Mucosa of descending colon (tissue), 3 donors: ENCODE data around the gene SLF2. TPM values are rescaled to one million over a fixed set of nuclear protein-coding genes. Genes with fewer than 3 reads are reported as not detected.

Source experiments
- ATAC-seq: fragments of 200-7000 bp; cut with Tn5 transposase; one replicate; pipeline ENCODE4 v1.9.1; 2020; ENCODE audit warnings: mild to moderate bottlenecking, moderate library complexity
- DNase-seq, 3 donors: peaks; one replicate each; pipeline ENCODE4 v3.0.0-alpha.2; 2020
- H3K36me3 ChIP-seq: fragments of 200-600 bp; one replicate; pipeline ENCODE4 v1.8.0; 2021; ENCODE audit warnings: low read depth, mild to moderate bottlenecking
- H3K4me1 ChIP-seq: fragments of 200-600 bp; one replicate; pipeline ENCODE4 v1.8.0; 2021; ENCODE audit warnings: low read depth, mild to moderate bottlenecking
- H3K4me3 ChIP-seq: fragments of 200-600 bp; one replicate; pipeline ENCODE4 v1.8.0; 2021; ENCODE audit warnings: mild to moderate bottlenecking
- H3K9me3 ChIP-seq: fragments of 200-600 bp; one replicate; pipeline ENCODE4 v1.8.0; 2021; ENCODE audit warnings: mild to moderate bottlenecking
- CTCF ChIP-seq: fragments of 200-600 bp; IDR thresholded peaks from one replicate; pipeline ENCODE4 v1.8.0; 2022; ENCODE audit warnings: antibody characterized with exemption, mild to moderate bottlenecking
- intact Hi-C, 2 donors: fragments of 100-400 bp; cut with DNase I in 1 of 2; cut with micrococcal nuclease in 1 of 2; formaldehyde crosslinking; loops; one replicate each; pipeline versions ENCODE4 v1.11.0 to v1.11.1; 2022; cut with DNase I, micrococcal nuclease
- total RNA-seq, 3 donors: library from RNA; stranded (reverse); fragmentation: NEBNext Ultra II Directional in 2 of 3; extraction: Animal tissue kit (Norgen Biotek cat#: 25700) in 2 of 3; gene quantifications; one replicate each; pipeline versions ENCODE4 v1.2.1 to v1.2.4, GENCODE V29; 2021 to 2023
- donor health status: DM: no; HTN: no; CAD: no; lungs with moderate emphysema.
- donor health status: DM: no; HTN: no; CAD: no.
- donor health status: DM: no; HTN: yes; CAD: no.

Gene SLF2
- total RNA-seq, 3 donors from 2014 or later, result 23.0 to 31.1 (median 27.5) TPM

- Histone ChIP-seq H3K36me3 (no peaks in the 10 kb centered on the region), H3K9me3 (no peaks in the 10 kb centered on the region), H3K4me3 (peak overlapping the region; percentile 97), H3K4me1 (peaks cover 18% of the 10 kb centered on the region)
- DNase-seq (no peak), ATAC-seq (no peak)
- no peak for TF ChIP-seq CTCF
- intact Hi-C loops, result no loop called here
These were observed 705 bp downstream of the SLF2 start for GRCh38 chr10:100913470-100913865.

GRCh38 chr10:100917071-100917470 is 4.3 kb downstream of the SLF2 start:
- ATAC-seq (no peak), DNase-seq (no peak)
- no peaks in the 10 kb centered on the region for H3K36me3 ChIP-seq
- no peak for TF ChIP-seq CTCF
- H3K9me3 ChIP-seq, result no peaks in the 10 kb centered on the region
- peaks cover 13% of the 10 kb centered on the region for H3K4me1 ChIP-seq
- intact Hi-C loops, result no loop called here
- no peak overlapping the region for H3K4me3 ChIP-seq

GRCh38 chr10:100923580-100923979 is 10.8 kb downstream of the SLF2 start:
- DNase-seq (no peak), ATAC-seq (no peak)
- Histone ChIP-seq H3K4me3 (no peak overlapping the region), H3K9me3 (no peaks in the 10 kb centered on the region), H3K4me1 (no peaks in the 10 kb centered on the region), H3K36me3 (no peaks in the 10 kb centered on the region)
- TF ChIP-seq CTCF, result no peak
- intact Hi-C loops, result no loop called here

- Histone ChIP-seq H3K4me1 (no peaks in the 10 kb centered on the region), H3K9me3 (no peaks in the 10 kb centered on the region), H3K4me3 (no peak overlapping the region), H3K36me3 (peaks cover 5% of the 10 kb centered on the region)
- ATAC-seq (no peak), DNase-seq (no peak)
- TF ChIP-seq CTCF, result no peak
- intact Hi-C loops, result no loop called here
These were observed 14.5 kb downstream of the SLF2 start for GRCh38 chr10:100927266-100927665.

GRCh38 chr10:100928039-100928438 is 15.3 kb downstream of the SLF2 start:
- TF ChIP-seq CTCF, result no peak
- intact Hi-C loops, result no loop called here
- Histone ChIP-seq H3K36me3 (peaks cover 5% of the 10 kb centered on the region), H3K4me1 (no peaks in the 10 kb centered on the region), H3K9me3 (no peaks in the 10 kb centered on the region), H3K4me3 (no peak overlapping the region)
- DNase-seq, result no peak
- no peak for ATAC-seq

- intact Hi-C loops, result no loop called here
- ATAC-seq, result no peak
- TF ChIP-seq CTCF, result no peak
- no peak overlapping the region for H3K4me3 ChIP-seq
- H3K9me3 ChIP-seq, result no peaks in the 10 kb centered on the region
- DNase-seq, result no peak
- peaks cover 5% of the 10 kb centered on the region for H3K36me3 ChIP-seq
- H3K4me1 ChIP-seq, result no peaks in the 10 kb centered on the region
These were observed 17.6 kb downstream of the SLF2 start for GRCh38 chr10:100930368-100930767.
